Measurements from ENCODE around the gene NAGS.

The NAGS gene

GRCh38 chr17:44006598-44007345 lies 2.4 kb downstream of the NAGS start (continued):
- TF ChIP-seq ZNF398 (tag by site-specific recombination; IDR thresholded peaks at IDR 0.05) (peak; percentile 55; the same call in 1 of the 2 replicates), KLF9 (tag by site-specific recombination; IDR thresholded peaks at IDR 0.05; ENCODE audit: low read depth) (peak; percentile 98), ZNF341 (tag by site-specific recombination; IDR thresholded peaks at IDR 0.05; ENCODE audit: low read depth) (peak; percentile 92), PRDM1 (tag by site-specific recombination; IDR thresholded peaks at IDR 0.05) (peak; percentile 76), REPIN1 (tag by site-specific recombination; IDR thresholded peaks at IDR 0.05; ENCODE audit: low read depth) (no peak), ZNF792 (tag by site-specific recombination; IDR thresholded peaks at IDR 0.05) (no peak), ZFP69B (tag by site-specific recombination; IDR thresholded peaks at IDR 0.05) (no peak; the same call in 1 of the 2 replicates), ZFP41 (tag by site-specific recombination; IDR thresholded peaks at IDR 0.05; ENCODE audit: borderline replicate concordance) (no peak), BCL11B (tag by site-specific recombination; IDR thresholded peaks at IDR 0.05; ENCODE audit: low read depth) (no peak), ZNF112 (tag by site-specific recombination; IDR thresholded peaks at IDR 0.05) (no peak), ZBTB26 (tag by site-specific recombination; optimal IDR thresholded peaks at IDR 0.05) (peak; percentile 26), SP7 (tag by site-specific recombination; IDR thresholded peaks at IDR 0.05) (peak; percentile 63; the same call in 1 of the 2 replicates), MYNN (tag by site-specific recombination; IDR thresholded peaks at IDR 0.05; ENCODE audit: borderline replicate concordance) (no peak), MZF1 (tag by site-specific recombination; IDR thresholded peaks at IDR 0.05; ENCODE audit: borderline replicate concordance) (no peak), ZNF529 (tag by site-specific recombination; IDR thresholded peaks at IDR 0.05; ENCODE audit: insufficient replicate concordance) (no peak), ZNF768 (tag by site-specific recombination; IDR thresholded peaks at IDR 0.05) (no peak), ZNF521 (tag by site-specific recombination; IDR thresholded peaks at IDR 0.05) (no peak), ZBTB7A (tag by site-specific recombination; IDR thresholded peaks at IDR 0.05; ENCODE audit: low read depth) (no peak), ZSCAN23 (tag by site-specific recombination; IDR thresholded peaks at IDR 0.05) (no peak), ZNF404 (tag by site-specific recombination; IDR thresholded peaks at IDR 0.05) (no peak), ZNF624 (tag by site-specific recombination; IDR thresholded peaks at IDR 0.05) (no peak), ZXDB (tag by site-specific recombination; IDR thresholded peaks at IDR 0.05) (no peak), ZNF837 (tag by site-specific recombination; IDR thresholded peaks at IDR 0.05) (no peak), ZNF335 (tag by site-specific recombination; conservative IDR thresholded peaks at IDR 0.05) (no peak), ZNF610 (tag by site-specific recombination; IDR thresholded peaks at IDR 0.05; ENCODE audit: borderline replicate concordance) (no peak), ZEB2 (tag by site-specific recombination; IDR thresholded peaks at IDR 0.05) (no peak), KLF7 (tag by site-specific recombination; IDR thresholded peaks at IDR 0.05; ENCODE audit: borderline replicate concordance) (no peak), CTCF (tag by site-specific recombination; IDR thresholded peaks at IDR 0.05) (peak; percentile 61), ZNF571 (tag by site-specific recombination; IDR thresholded peaks at IDR 0.05) (no peak), ZNF654 (tag by site-specific recombination; IDR thresholded peaks at IDR 0.05; ENCODE audit: low read depth) (peak; percentile 28; the same call in 1 of the 2 replicates), ZNF146 (tag by site-specific recombination; IDR thresholded peaks at IDR 0.05) (no peak), TCF7L2 (IDR thresholded peaks at IDR 0.05; ENCODE audit: borderline replicate concordance, low read depth, low read length) (peak; percentile 49), ZNF148 (tag by site-specific recombination; IDR thresholded peaks at IDR 0.05; ENCODE audit: borderline replicate concordance) (no peak), ZNF248 (tag by site-specific recombination; IDR thresholded peaks at IDR 0.05) (no peak), ZNF391 (tag by site-specific recombination; IDR thresholded peaks at IDR 0.05; ENCODE audit: borderline replicate concordance, low read depth) (no peak)

All from HEK293 (cell line).